ENCODE data around the gene SF3B4.

SF3B4 gene

GRCh38 chr1:149932474-149932873 lies 4.9 kb upstream of the SF3B4 start:
- DNase-seq = no peak

- DNase-seq = no peak
Measured at GRCh38 chr1:149931212-149931790, 3.7 kb upstream of the SF3B4 start.

GRCh38 chr1:149929856-149930255 lies 2.3 kb upstream of the SF3B4 start:
- DNase-seq = no peak

GRCh38 chr1:149928401-149928724 lies 760 bp upstream of the SF3B4 start:
- DNase-seq = no peak

- DNase-seq = no peak
Measured at GRCh38 chr1:149927056-149927562, 494 bp downstream of the SF3B4 start.

- no peak for DNase-seq
Measured at GRCh38 chr1:149926296-149926695, 1.3 kb downstream of the SF3B4 start.

- no peak for DNase-seq
Measured at GRCh38 chr1:149925751-149926150, 1.9 kb downstream of the SF3B4 start.

GRCh38 chr1:149925345-149925744 lies 2.3 kb downstream of the SF3B4 start:
- no peak for DNase-seq

GRCh38 chr1:149923626-149924025 lies 4.0 kb downstream of the SF3B4 start:
- no peak for DNase-seq

GRCh38 chr1:149917571-149918144 lies 9.9 kb downstream of the SF3B4 start, which contains the start of gene SV2A:
SV2A (minus strand) TSS chr1:149917844; CDS start chr1:149913840, 4,004 bp downstream.
- DNase-seq = peak in 1 of 4 experiments; percentile 28

- DNase-seq = no peak
Measured at GRCh38 chr1:149916898-149917252, 10.7 kb downstream of the SF3B4 start.

GRCh38 chr1:149916193-149916897 lies 11.3 kb downstream of the SF3B4 start:
- no peak for DNase-seq

GRCh38 chr1:149915429-149916192 lies 12.0 kb downstream of the SF3B4 start:
- no peak for DNase-seq

GRCh38 chr1:149914545-149914944 lies 13.1 kb downstream of the SF3B4 start:
- no peak for DNase-seq

- DNase-seq = no peak
Measured at GRCh38 chr1:149906570-149907075, 21.0 kb downstream of the SF3B4 start.

GRCh38 chr1:149903836-149904491 lies 23.6 kb downstream of the SF3B4 start:
- DNase-seq = no peak

- peak; percentile 36 to 70 (median 54) for DNase-seq
Measured at GRCh38 chr1:149899460-149900284, 27.9 kb downstream of the SF3B4 start, which contains the start of gene BOLA1. BOLA1 (plus strand) TSS chr1:149899568; CDS start chr1:149900060, 492 bp downstream.

- DNase-seq = no peak
Measured at GRCh38 chr1:149896575-149896974, 31.0 kb downstream of the SF3B4 start.

GRCh38 chr1:149888999-149889289 lies 38.7 kb downstream of the SF3B4 start:
- no peak for DNase-seq

GRCh38 chr1:149888247-149888998 lies 39.2 kb downstream of the SF3B4 start:
- peak; percentile 24 to 52 (median 38) for DNase-seq

Data from activated naive CD4-positive, alpha-beta T cell (primary cell).